SU-DHL-6 (cell line): ENCODE data around the gene SMAD6.

ENCODE experiments used
- H2AFZ ChIP-seq: fragments of 200-600 bp; sonication (generic); 2 replicates; pipeline ENCODE4 v1.6.1; 2014; ENCODE audit warnings: low read depth, mild to moderate bottlenecking, moderate library complexity, mixed read lengths, antibody characterized with exemption, low read length; ENCODE audit not compliant: severe bottlenecking
- H3F3A ChIP-seq: fragments of 200-600 bp; shearing (Covaris generic); 2 replicates; pipeline ENCODE4 v1.6.0; 2016; ENCODE audit warnings: antibody characterized with exemption, mild to moderate bottlenecking; ENCODE audit not compliant: insufficient read depth
- H3K27ac ChIP-seq: fragments of 200-600 bp; sonication (generic); 2 replicates; pipeline ENCODE4 v1.5.1; 2016; ENCODE audit warnings: low read depth, mild to moderate bottlenecking, low read length, moderate library complexity, mixed read lengths
- H3K27me3 ChIP-seq: fragments of 200-600 bp; sonication (generic), shearing (Covaris generic); 2 replicates; pipeline ENCODE4 v1.6.0; 2014; ENCODE audit warnings: mild to moderate bottlenecking, low read length
- H3K36me3 ChIP-seq: fragments of 200-600 bp; sonication (generic); 2 replicates; pipeline ENCODE4 v1.6.1; 2014; ENCODE audit warnings: mild to moderate bottlenecking, low read length, mixed read lengths
- H3K4me2 ChIP-seq: fragments of 300-600, 200-600 bp; shearing (Covaris generic), sonication (generic); 2 replicates; pipeline ENCODE4 v1.6.0; 2014; ENCODE audit warnings: low read length, low read depth, mild to moderate bottlenecking; ENCODE audit not compliant: poor library complexity, severe bottlenecking
- H3K4me3 ChIP-seq: fragments of 200-600 bp; sonication (generic); 2 replicates; pipeline ENCODE4 v1.5.1; 2014; ENCODE audit warnings: antibody characterized with exemption, low read length, mild to moderate bottlenecking, mixed read lengths; ENCODE audit not compliant: insufficient read depth, poor library complexity, severe bottlenecking
- H3K79me2 ChIP-seq: fragments of 200-600 bp; sonication (generic); 2 replicates; pipeline ENCODE4 v1.6.1; 2014; ENCODE audit warnings: mild to moderate bottlenecking, low read length, moderate library complexity; ENCODE audit not compliant: insufficient read depth
- H3K9ac ChIP-seq: fragments of 200-600 bp; sonication (generic); 2 replicates; pipeline ENCODE4 v1.7.0; 2014; ENCODE audit warnings: mild to moderate bottlenecking, low read length
- H3K9me2 ChIP-seq: fragments of 200-600 bp; sonication (generic); replicated peaks from 2 replicates; pipeline ENCODE4 v1.6.1; 2014; ENCODE audit warnings: low read length; ENCODE audit not compliant: insufficient read depth
- H3K9me3 ChIP-seq: fragments of 200-600 bp; sonication (generic); 2 replicates; pipeline ENCODE4 v1.6.1; 2014; ENCODE audit warnings: low read length, mixed read lengths; ENCODE audit not compliant: insufficient read depth
- H4K20me1 ChIP-seq: fragments of 200-600 bp; sonication (generic); 2 replicates; pipeline ENCODE4 v1.6.1; 2014; ENCODE audit warnings: low read depth, mild to moderate bottlenecking, antibody characterized with exemption, low read length, moderate library complexity, mixed read lengths
- EZH2phosphoT487 ChIP-seq: fragments of 200-600 bp; sonication (generic), shearing (Covaris generic); conservative IDR thresholded peaks from 2 replicates; pipeline ENCODE4 v1.6.1; 2018; ENCODE audit warnings: mild to moderate bottlenecking, antibody characterized with exemption, low read length, moderate library complexity, mixed read lengths
- TF ChIP-seq, protein P1 (sequence below): fragments of 200-600 bp; sonication (generic); IDR thresholded peaks from one replicate; pipeline ENCODE4 v1.5.1; 2017; ENCODE audit warnings: antibody characterized with exemption, mild to moderate bottlenecking, low read length, moderate library complexity; ENCODE audit not compliant: insufficient read depth, poor library complexity, severe bottlenecking

SMAD6 gene

DNA sequence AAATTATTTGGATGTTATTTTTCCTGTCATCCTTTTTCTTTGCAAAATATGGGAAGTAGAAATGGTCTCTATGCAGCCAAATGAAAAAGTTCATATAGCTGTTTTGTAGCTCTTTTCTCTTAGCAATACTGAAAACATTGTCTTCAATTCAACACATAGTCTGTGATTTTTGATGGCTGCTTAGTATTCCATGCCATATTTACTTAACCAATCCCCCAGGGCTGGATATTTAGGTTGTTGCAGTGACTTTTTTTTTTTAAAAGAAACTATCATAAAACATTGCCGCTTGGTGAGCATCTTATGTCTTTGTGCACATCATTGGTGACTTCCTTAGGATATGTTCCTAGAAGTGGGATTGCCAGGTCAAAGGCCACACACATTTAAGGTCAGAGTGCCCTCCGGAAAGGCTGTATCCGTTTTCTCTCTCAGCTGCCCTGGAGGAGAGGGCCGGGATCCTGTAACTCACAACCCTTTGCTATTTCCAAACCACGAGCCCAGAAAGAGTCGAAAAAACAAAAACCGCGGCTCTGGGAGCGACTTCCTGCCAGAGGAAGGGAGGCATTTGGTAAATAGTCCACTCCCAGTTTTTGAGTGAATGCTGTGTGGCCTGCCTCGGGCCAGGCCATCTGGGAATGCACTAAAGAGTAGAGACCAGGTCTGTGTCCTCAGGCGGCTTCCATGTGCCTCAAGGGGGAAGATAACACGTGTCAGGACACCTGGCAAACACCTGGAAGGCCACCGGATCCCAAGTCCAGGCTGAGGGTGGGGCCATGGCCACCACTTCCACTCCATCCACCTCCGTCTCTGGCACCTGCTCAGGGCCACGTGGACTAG is 41.9 kb downstream of the SMAD6 start:
- H3K4me3 ChIP-seq: no peak overlapping the region
- H3K9me3 ChIP-seq: no peaks in the 10 kb centered on the region
- H3K79me2 ChIP-seq: no peaks in the 10 kb centered on the region
- H3K4me2 ChIP-seq: no peak overlapping the region
- TF ChIP-seq EZH2phosphoT487: no peak
- TF ChIP-seq, protein P1, sequence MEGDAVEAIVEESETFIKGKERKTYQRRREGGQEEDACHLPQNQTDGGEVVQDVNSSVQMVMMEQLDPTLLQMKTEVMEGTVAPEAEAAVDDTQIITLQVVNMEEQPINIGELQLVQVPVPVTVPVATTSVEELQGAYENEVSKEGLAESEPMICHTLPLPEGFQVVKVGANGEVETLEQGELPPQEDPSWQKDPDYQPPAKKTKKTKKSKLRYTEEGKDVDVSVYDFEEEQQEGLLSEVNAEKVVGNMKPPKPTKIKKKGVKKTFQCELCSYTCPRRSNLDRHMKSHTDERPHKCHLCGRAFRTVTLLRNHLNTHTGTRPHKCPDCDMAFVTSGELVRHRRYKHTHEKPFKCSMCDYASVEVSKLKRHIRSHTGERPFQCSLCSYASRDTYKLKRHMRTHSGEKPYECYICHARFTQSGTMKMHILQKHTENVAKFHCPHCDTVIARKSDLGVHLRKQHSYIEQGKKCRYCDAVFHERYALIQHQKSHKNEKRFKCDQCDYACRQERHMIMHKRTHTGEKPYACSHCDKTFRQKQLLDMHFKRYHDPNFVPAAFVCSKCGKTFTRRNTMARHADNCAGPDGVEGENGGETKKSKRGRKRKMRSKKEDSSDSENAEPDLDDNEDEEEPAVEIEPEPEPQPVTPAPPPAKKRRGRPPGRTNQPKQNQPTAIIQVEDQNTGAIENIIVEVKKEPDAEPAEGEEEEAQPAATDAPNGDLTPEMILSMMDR: no peak
- no peaks in the 10 kb centered on the region for H3K36me3 ChIP-seq
- no peak overlapping the region for H2AFZ ChIP-seq
- no peaks in the 10 kb centered on the region for H4K20me1 ChIP-seq
- H3F3A ChIP-seq: no peaks in the 10 kb centered on the region
- H3K9ac ChIP-seq: no peak overlapping the region
- no peaks in the 10 kb centered on the region for H3K27me3 ChIP-seq
- no peak overlapping the region for H3K27ac ChIP-seq
- no peaks in the 10 kb centered on the region for H3K9me2 ChIP-seq

DNA sequence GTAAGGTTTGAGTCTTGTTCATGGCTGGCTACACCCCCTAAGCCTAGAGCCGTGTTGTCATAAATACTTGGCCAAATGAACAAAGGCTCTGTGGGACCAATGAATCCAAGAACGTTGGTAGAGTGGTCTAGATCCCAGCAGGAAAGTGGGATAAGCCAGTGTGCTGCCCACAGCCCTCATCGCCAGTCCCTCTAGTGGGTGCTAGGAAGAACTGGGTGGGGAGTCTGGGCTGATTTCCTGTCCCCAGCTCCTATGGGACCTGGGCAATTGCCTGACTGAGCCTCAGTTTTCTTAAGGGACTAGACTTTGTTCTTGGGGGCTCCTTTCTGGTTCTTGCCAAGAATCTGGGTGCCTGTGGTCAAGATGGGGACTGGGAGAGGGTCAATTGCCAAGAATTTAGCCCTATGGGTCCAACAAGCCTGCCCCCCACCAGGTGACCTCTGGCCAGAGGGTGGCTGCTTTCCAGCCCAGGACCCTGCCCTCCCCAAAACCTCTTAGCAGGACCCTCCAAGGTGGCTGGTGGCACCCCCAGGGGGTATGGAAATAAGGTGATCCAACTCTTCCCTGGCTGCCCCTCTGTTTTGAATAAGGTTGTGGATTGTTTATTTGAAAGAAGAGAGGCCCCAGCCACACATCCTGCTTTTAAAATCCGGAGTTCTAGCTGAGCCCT is 42.7 kb downstream of the SMAD6 start:
- Histone ChIP-seq H3K27me3 (no peaks in the 10 kb centered on the region), H3K9me3 (no peaks in the 10 kb centered on the region), H3K4me3 (no peak overlapping the region), H3K9me2 (no peaks in the 10 kb centered on the region), H3K9ac (no peak overlapping the region), H3K36me3 (no peaks in the 10 kb centered on the region), H3K4me2 (no peak overlapping the region), H2AFZ (no peak overlapping the region), H3F3A (no peaks in the 10 kb centered on the region), H3K27ac (no peak overlapping the region), H4K20me1 (no peaks in the 10 kb centered on the region), H3K79me2 (no peaks in the 10 kb centered on the region)
- TF ChIP-seq EZH2phosphoT487: no peak
- TF ChIP-seq, protein P1: no peak

DNA sequence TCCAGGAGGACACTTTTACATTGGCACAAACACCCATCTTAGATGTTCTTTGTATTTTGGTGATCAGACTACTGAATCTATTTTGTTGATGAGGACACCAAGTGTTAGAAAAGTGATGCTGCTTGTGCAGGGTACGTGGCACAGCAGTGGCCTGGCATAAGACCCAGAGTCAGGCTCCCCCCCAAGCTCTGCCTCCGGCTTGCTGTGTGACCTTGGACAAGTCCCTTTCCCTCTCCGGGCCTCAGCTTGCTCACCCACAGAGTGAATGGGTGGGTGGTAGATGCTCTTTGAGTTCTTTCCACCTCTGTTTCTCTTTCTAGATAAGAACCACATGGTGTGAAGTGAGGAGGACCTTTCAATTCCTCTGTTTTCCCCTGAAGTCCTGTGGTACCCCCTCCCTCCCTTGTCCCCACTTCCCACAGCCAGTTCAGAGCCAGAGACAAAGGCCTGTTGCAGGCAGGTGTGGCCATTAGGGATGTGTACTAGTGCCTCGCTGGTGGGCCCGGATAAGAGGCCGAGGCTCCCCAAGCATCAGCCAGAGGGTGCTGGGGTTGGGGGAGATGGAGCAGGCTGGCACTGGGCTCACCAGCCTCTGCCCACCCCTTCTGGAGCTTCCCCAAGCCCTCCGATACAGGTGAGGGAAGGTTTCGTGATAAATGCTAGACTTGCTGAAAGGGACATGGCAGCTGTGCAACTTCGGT is 43.6 kb downstream of the SMAD6 start:
- no peak overlapping the region for H3K27ac ChIP-seq
- no peaks in the 10 kb centered on the region for H3K36me3 ChIP-seq
- no peak overlapping the region for H3K4me3 ChIP-seq
- H3K79me2 ChIP-seq: no peaks in the 10 kb centered on the region
- no peak overlapping the region for H2AFZ ChIP-seq
- H3K9ac ChIP-seq: no peak overlapping the region
- no peaks in the 10 kb centered on the region for H3K9me3 ChIP-seq
- no peak overlapping the region for H3K4me2 ChIP-seq
- TF ChIP-seq, protein P1: no peak
- TF ChIP-seq EZH2phosphoT487: no peak
- no peaks in the 10 kb centered on the region for H3K9me2 ChIP-seq
- no peaks in the 10 kb centered on the region for H4K20me1 ChIP-seq
- no peaks in the 10 kb centered on the region for H3F3A ChIP-seq
- no peaks in the 10 kb centered on the region for H3K27me3 ChIP-seq
